OCI-LY3 (cell line): ENCODE data around the gene BLOC1S4.

Source experiments
- EZH2phosphoT487 ChIP-seq: fragments of 200-600 bp; shearing (Covaris generic); IDR thresholded peaks from 2 replicates; pipeline ENCODE4 v1.6.1; 2018; ENCODE audit warnings: antibody characterized with exemption, mixed run types, low read depth
- TF ChIP-seq, protein P1 (sequence below): fragments of 200-600, 300-600 bp; sonication (generic); IDR thresholded peaks from 2 replicates; pipeline ENCODE4 v1.5.1; 2014; ENCODE audit warnings: antibody characterized with exemption, low read length, low read depth

DNA sequence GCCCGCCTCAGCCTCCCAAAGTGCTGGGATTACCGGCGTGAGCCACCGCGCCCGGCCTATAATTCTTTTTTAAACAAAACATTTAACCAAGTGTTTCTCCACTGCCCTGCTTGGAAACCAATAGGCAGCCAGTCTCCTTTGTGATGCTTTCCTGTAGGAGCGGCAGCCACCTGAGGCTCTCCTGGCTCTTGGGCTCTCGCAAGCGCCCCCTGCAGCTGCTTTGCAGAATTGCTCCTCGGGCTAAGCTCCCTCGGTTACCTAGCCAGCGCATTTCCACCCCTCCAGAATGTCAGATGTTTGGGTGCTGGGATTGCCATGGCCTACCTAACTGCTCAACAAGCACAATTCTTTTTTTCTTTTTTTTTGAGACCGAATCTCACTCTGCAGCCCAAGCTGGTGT is 14.6 kb upstream of the BLOC1S4 start:
- TF ChIP-seq, protein P1, sequence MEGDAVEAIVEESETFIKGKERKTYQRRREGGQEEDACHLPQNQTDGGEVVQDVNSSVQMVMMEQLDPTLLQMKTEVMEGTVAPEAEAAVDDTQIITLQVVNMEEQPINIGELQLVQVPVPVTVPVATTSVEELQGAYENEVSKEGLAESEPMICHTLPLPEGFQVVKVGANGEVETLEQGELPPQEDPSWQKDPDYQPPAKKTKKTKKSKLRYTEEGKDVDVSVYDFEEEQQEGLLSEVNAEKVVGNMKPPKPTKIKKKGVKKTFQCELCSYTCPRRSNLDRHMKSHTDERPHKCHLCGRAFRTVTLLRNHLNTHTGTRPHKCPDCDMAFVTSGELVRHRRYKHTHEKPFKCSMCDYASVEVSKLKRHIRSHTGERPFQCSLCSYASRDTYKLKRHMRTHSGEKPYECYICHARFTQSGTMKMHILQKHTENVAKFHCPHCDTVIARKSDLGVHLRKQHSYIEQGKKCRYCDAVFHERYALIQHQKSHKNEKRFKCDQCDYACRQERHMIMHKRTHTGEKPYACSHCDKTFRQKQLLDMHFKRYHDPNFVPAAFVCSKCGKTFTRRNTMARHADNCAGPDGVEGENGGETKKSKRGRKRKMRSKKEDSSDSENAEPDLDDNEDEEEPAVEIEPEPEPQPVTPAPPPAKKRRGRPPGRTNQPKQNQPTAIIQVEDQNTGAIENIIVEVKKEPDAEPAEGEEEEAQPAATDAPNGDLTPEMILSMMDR: peak; percentile 37
- no peak for TF ChIP-seq EZH2phosphoT487
